K562 (cell line): ENCODE data around the gene ATF6B. TPM values are rescaled to one million over a fixed set of nuclear protein-coding genes. Genes with fewer than 3 reads are reported as not detected.
A peak's percentile ranks its signal among the peaks of the same experiment; 100 is the strongest.

Source experiments
- CBX2 ChIP-seq: fragments of 200-600 bp; sonication (generic); IDR thresholded peaks from one replicate; pipeline ENCODE4 v1.6.1; 2012; ENCODE audit warnings: mild to moderate bottlenecking, low read length, inconsistent platforms; ENCODE audit not compliant: insufficient read depth, poor library complexity, severe bottlenecking
- CHCHD3 ChIP-seq: fragments of 250-450 bp; sonication (Bioruptor Pico); IDR thresholded peaks from 2 replicates; pipeline ENCODE4 v2.1.2; 2022; ENCODE audit warnings: mild to moderate bottlenecking
- E2F1 ChIP-seq: sonication (generic); formaldehyde crosslinking; IDR thresholded peaks from 2 replicates; pipeline ENCODE4 v1.8.1; 2023; ENCODE audit warnings: mild to moderate bottlenecking, missing genetic modification reagents, moderate library complexity
- JUNB ChIP-seq: fragments of 450-650 bp; formaldehyde crosslinking; conservative IDR thresholded peaks from 2 replicates; pipeline ENCODE4 v1.4.0; 2020; ENCODE audit warnings: mild to moderate bottlenecking
- MAZ ChIP-seq, 2 experiments: fragments of 450-650 bp in 1 of 2; sonication (generic) in 1 of 2; formaldehyde crosslinking; IDR thresholded peaks in 1 of 2; conservative IDR thresholded peaks in 1 of 2; 2 replicates each; pipeline versions ENCODE4 v1.4.0 to v1.5.0; 2020; ENCODE audit warnings: mild to moderate bottlenecking in 1 of 2, missing genetic modification reagents in 1 of 2
- PRPF4 ChIP-seq: fragments of 200-400 bp; formaldehyde crosslinking; IDR thresholded peaks from one replicate; pipeline ENCODE4 v1.6.1; 2017; ENCODE audit warnings: low read length, low read depth, mild to moderate bottlenecking; ENCODE audit not compliant: insufficient read depth, poor library complexity, severe bottlenecking
- PTBP1 ChIP-seq: fragments of 200-400 bp; formaldehyde crosslinking; IDR thresholded peaks from 2 replicates; pipeline ENCODE4 v1.6.1; 2017; ENCODE audit warnings: low read depth, low read length
- SREBF2 ChIP-seq: sonication (generic); formaldehyde crosslinking; IDR thresholded peaks from 2 replicates; pipeline ENCODE4 v1.4.0; 2020; ENCODE audit warnings: mild to moderate bottlenecking, missing genetic modification reagents
- SRF ChIP-seq, 2 experiments: fragments of 250-450, 450-650 bp in 1 of 2; sonication (Bioruptor Pico) in 1 of 2; sonication (generic) in 1 of 2; formaldehyde crosslinking; IDR thresholded peaks; 2 replicates each; pipeline versions ENCODE4 v1.5.0 to v1.5.1; 2020 to 2022; ENCODE audit warnings: mild to moderate bottlenecking in 1 of 2, missing genetic modification reagents in 1 of 2
- THAP12 ChIP-seq: fragments of 250-450 bp; sonication (Bioruptor Pico); IDR thresholded peaks from 2 replicates; pipeline ENCODE4 v1.9.0; 2021; ENCODE audit warnings: mild to moderate bottlenecking, inconsistent platforms
- U2AF2 ChIP-seq: fragments of 200-400 bp; formaldehyde crosslinking; optimal IDR thresholded peaks from 2 replicates; pipeline ENCODE3; 2017; ENCODE audit warnings: low read depth, mild to moderate bottlenecking, low read length
- UBTF ChIP-seq, 2 experiments: IDR thresholded peaks; 2 replicates each; pipeline ENCODE4 v1.6.1; 2012; ENCODE audit warnings: improper control_type of control experiment in 2 of 2, low read depth in 2 of 2, low read length in 2 of 2, borderline replicate concordance in 1 of 2
- YBX1 ChIP-seq: fragments of 450-650 bp; IDR thresholded peaks from 2 replicates; pipeline ENCODE4 v1.7.1; 2016; ENCODE audit warnings: mild to moderate bottlenecking
- ZBTB12 ChIP-seq: fragments of 250-450 bp; sonication (Bioruptor Pico); IDR thresholded peaks from 2 replicates; pipeline ENCODE4 v1.4.0; 2020
- ZNF133 ChIP-seq: fragments of 250-450 bp; sonication (Bioruptor Pico); IDR thresholded peaks from 2 replicates; pipeline ENCODE4 v1.4.0; 2020; ENCODE audit warnings: mild to moderate bottlenecking
- ZNF232 ChIP-seq: sonication (generic); formaldehyde crosslinking; IDR thresholded peaks from 2 replicates; pipeline ENCODE4 v1.8.0; 2022; ENCODE audit warnings: mild to moderate bottlenecking, missing genetic modification reagents
- ZNF436 ChIP-seq: fragments of 250-450, 450-650 bp; sonication (Bioruptor Pico); formaldehyde crosslinking; IDR thresholded peaks from 2 replicates; pipeline ENCODE4 v1.7.0; 2020; ENCODE audit warnings: mild to moderate bottlenecking
- polyA plus RNA-seq, 8 experiments: library from polyadenylated mRNA; depleted of rRNA in 4 of 8; stranded (reverse) in 5 of 8; unstranded in 3 of 8; fragments of >200 nt; fragmentation: Nextera tagmentation in 2 of 8; fragmentation: Illumina TruSeq in 1 of 8; extraction: Ambion mirVana in 2 of 8; extraction: Trizol in 1 of 8; gene quantifications; 2 replicates each; pipeline versions ENCODE4 v1.2.1 to v1.2.3, GENCODE V29; 2011 to 2014; ENCODE audit warnings: inconsistent platforms in 1 of 8, missing spikeins in 1 of 8
- total RNA-seq, 7 experiments: library from RNA; depleted of rRNA in 6 of 7; stranded (reverse); fragments of >200 nt in 6 of 7; fragmentation: Illumina TruSeq in 2 of 7; extraction: Trizol in 2 of 7; gene quantifications; 2 replicates each; pipeline versions ENCODE4 v1.2.1 to v1.2.3, GENCODE V29; 2011 to 2021; ENCODE audit warnings: low replicate concordance in 1 of 7
- TF ChIP-seq, protein P1 (sequence below): sonication (generic); formaldehyde crosslinking; IDR thresholded peaks from 2 replicates; pipeline ENCODE4 v1.8.1; 2022; ENCODE audit warnings: missing genetic modification reagents

Gene ATF6B
- total and polyA plus RNA-seq, 9 of the 15 experiments (the other 6 are each of a cell fraction or from before 2014, with no cell fraction given), result 20.7 to 131 (median 31.7) TPM

- 0 out of 4 replicates have a peak, but pooled peaks of 1 of the 2 experiments have one; percentile 13 for TF ChIP-seq UBTF (IDR thresholded peaks at IDR 0.05; ENCODE audit: borderline replicate concordance in 1 of 2, low read depth in 2 of 2, low read length in 2 of 2)
- no peak for TF ChIP-seq PTBP1
- 0 out of 2 replicates have a peak, but pooled peaks have one; percentile 7 for TF ChIP-seq CHCHD3 (CRISPR knock-in tag)
- TF ChIP-seq SRF (CRISPR knock-in tag; IDR thresholded peaks at IDR 0.05), result peak in 1 of 2 experiments; percentile 60; a peak in 2 of 4 replicates
- TF ChIP-seq CBX2, result no peak
- TF ChIP-seq U2AF2, result no peak
- peak; percentile 66; the same call in 1 of the 2 replicates for TF ChIP-seq ZNF436 (CRISPR knock-in tag)
- TF ChIP-seq, protein P1, sequence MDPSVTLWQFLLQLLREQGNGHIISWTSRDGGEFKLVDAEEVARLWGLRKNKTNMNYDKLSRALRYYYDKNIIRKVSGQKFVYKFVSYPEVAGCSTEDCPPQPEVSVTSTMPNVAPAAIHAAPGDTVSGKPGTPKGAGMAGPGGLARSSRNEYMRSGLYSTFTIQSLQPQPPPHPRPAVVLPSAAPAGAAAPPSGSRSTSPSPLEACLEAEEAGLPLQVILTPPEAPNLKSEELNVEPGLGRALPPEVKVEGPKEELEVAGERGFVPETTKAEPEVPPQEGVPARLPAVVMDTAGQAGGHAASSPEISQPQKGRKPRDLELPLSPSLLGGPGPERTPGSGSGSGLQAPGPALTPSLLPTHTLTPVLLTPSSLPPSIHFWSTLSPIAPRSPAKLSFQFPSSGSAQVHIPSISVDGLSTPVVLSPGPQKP (CRISPR knock-in tag), result no peak
- TF ChIP-seq ZBTB12 (CRISPR knock-in tag), result peak; percentile 67
- TF ChIP-seq E2F1 (CRISPR knock-in tag), result 0 out of 2 replicates have a peak, but pooled peaks have one; percentile 60
- no peak for TF ChIP-seq PRPF4
- TF ChIP-seq SREBF2 (CRISPR knock-in tag), result 0 out of 2 replicates have a peak, but pooled peaks have one; percentile 79
- no peak for TF ChIP-seq JUNB (CRISPR knock-in tag)
- TF ChIP-seq MAZ (CRISPR knock-in tag; conservative IDR thresholded peaks at IDR 0.05 in 1 of 2, IDR thresholded peaks at IDR 0.05 in 1 of 2), result no peak; a peak in 2 of 4 replicates
- TF ChIP-seq ZNF232 (CRISPR knock-in tag), result no peak
- TF ChIP-seq YBX1, result no peak
- TF ChIP-seq ZNF133 (CRISPR knock-in tag), result 0 out of 2 replicates have a peak, but pooled peaks have one; percentile 68
- TF ChIP-seq THAP12 (CRISPR knock-in tag), result peak; percentile 57; the same call in 1 of the 2 replicates
These were observed 49.2 kb upstream of the ATF6B start (continued) for GRCh38 chr6:32177183-32177787.
